Measurements from ENCODE around the gene UBR4.

UBR4 gene

DNA sequence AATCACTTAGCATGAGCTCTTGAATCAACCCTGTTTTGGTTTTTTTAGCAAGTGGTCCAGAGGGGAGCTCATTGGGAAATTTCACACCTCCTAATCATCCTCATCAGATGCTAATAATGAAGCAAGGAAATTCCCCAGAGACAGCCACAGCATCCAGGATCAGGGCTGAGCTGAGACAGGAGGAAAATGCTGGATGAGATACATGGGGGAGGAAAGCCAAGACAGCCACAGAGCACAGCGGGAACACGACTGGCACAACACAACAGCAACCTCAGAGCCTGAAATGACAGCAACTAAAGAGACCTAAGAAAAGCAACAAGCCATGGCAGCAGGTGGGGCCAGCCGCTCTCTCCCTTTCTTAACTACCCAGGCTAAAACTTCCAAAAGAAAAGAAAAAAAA is 70.4 kb downstream of the UBR4 start:
- DNase-seq (ENCODE audit: low spot score), result peak; percentile 12

- DNase-seq (ENCODE audit: low spot score), result no peak
These were observed 71.0 kb downstream of the UBR4 start for GRCh38 chr1:19138958-19139581.

- DNase-seq (ENCODE audit: low spot score), result no peak
These were observed 71.7 kb downstream of the UBR4 start for GRCh38 chr1:19138331-19138730.

DNA sequence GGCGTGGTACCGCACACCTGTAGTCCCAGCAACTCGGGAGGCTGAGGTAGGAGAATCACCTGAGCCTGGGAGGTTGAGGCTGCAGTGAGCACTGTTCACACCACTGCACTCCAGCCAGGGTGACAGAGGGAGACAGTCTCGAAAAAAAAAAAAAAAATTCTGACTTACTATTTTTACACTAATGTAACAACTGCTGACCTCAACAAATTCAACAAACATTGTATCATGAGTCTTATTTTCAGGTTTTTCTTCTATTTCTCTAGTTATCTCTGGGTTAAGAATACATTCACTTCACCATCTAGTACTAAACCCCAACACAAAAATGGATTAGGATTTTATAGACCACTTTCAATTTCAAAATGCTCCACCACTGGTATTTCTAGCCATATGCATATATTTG is 72.9 kb downstream of the UBR4 start:
- DNase-seq (ENCODE audit: low spot score), result no peak

DNA sequence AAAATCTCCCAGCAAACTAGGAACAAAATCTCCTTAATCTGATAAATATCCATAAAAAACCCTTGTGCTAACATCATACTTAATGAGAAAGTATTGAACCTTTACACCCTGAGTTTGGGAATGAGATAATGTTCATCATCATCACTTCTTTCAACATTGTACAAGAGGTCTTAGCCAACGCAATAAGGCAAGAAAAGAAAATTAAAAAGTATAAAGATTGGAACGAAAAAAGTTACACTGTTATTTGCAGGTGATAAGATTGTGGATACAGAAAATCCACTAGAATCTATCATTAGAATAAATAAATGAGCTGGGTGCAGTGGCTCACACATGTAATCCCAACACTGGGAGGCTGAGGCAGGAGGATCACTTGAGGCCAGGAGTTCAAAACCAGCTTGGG is 76.7 kb downstream of the UBR4 start:
- DNase-seq (ENCODE audit: low spot score), result no peak

DNA sequence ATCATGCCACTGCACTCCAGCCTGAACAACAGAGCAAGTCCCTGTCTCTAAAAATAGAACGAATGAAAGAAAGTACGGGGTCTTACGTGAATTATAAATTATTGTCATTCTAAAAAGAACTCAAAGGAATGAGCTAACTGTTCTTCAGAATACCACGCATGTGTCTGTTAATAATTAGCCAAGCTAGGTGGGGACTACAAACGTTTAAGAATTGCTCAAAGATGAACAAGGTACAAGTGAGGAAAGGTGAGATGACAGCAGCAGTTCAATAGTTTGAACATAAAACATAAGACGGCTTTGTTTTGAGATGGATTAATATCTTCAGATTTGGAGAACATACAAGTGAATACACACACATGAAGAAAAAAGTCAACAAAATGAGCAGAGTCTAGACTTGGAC is 79.6 kb downstream of the UBR4 start:
- DNase-seq (ENCODE audit: low spot score), result no peak

DNA sequence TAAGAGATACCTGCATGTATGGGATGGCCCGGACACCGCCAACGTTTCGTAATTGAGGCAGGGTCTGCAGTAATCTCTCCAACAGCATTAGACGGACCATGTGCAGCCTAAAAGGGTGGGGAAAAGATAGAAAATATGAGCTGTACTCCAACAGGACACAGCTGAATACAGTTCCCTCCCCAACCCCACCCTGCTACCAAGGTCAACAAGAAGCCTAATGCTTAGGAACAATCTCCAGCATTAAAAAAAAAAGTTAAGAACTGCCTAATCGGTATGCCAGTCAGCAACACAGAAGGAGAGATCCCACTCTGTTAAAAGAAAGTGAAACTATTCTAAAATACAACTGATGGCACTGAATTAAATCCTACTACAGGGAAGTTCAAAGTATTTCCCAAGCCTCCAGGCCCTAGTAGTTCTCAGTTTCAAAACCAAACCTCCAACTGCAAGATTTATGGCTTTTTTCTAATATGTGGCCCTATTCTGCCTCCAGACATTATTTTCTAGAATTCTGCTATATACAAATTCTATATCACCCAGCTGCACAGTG is 81.0 kb downstream of the UBR4 start:
- no peak for DNase-seq (ENCODE audit: low spot score)

DNA sequence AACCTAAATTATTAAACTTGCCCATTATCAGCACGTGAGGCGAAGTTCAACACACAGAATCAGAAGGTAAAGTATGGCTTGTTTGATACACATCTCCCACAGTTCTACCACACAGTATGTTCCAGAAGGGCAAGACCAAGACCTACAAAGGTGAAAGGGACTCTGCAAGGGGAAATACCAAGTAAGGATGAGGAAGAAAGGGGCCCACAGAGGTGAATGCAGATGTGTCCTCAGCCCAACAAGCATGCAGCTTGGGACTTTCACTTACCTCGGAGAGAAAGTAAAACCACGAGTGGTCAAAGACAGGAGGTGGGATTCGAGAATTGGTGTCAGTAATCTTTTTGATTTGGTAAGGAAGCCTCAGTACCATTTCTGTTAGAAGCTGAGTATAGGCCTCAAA is 85.8 kb downstream of the UBR4 start:
- DNase-seq (ENCODE audit: low spot score), result no peak

GRCh38 chr1:19123837-19124236 is 86.2 kb downstream of the UBR4 start:
- peak; percentile 53 for DNase-seq (ENCODE audit: low spot score)

- no peak for DNase-seq (ENCODE audit: low spot score)
These were observed 87.4 kb downstream of the UBR4 start for GRCh38 chr1:19122668-19123067.

DNA sequence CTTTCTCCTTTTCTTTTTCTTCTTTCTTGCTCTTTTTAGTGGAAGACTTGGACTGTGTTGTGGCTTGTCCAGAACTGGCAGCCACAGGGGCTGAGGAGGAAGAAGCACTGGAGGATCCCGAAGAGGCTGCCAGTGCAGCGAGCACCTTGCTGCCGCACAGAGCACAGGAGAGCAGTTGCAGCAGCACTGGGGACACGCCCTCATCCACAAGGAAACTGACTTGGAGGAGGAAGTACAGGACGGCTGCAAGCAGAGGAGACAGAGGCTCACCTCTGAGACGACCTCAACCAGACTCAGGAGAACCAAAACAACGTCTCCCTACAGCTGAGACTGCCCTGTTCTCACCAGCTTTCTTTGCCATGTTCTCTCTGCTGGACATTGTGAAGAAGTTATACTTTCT is 88.9 kb downstream of the UBR4 start:
- no peak for DNase-seq (ENCODE audit: low spot score)

- no peak for DNase-seq (ENCODE audit: low spot score)
These were observed 90.0 kb downstream of the UBR4 start for GRCh38 chr1:19120070-19120469.

- DNase-seq (ENCODE audit: low spot score), result no peak
These were observed 94.8 kb downstream of the UBR4 start for GRCh38 chr1:19115082-19115808.

- no peak for DNase-seq (ENCODE audit: low spot score)
These were observed 96.4 kb downstream of the UBR4 start for GRCh38 chr1:19113697-19114092.

DNA sequence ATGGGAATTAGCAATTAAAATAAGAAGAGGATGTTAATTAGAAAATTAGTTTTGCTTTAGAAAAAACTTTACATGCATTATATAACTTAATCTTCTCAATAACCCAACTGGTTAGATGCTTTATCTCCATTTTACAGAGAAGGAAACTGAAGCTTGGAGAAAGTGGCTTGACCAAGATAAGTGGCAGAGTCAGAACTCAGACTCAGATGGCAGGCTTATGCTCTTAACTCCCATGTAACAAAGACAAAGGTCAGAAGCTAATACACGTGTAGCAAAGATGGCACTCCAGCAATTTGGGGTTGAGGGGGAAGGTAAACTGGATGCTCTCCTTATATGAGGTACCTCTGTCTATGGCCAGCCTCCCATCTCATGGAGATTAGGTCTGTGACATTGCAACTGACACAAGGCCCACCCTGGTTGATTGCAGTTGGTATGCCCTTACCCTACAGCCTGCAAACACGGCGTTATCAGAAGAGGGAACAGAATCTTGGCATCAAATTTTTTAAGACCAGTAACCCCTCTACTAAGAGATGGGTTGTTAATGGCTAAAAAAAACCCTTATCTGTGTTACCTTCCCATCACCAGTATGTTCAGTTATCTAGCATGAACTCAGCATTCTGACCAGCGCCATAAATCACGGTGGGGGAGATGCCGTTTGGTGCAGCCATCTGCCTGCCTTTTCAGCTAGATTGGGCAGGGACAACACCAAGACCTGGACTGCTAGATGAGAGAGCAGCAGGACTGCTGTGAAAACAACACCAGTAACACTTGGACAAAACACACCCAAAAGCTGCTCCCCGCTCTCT is 97.0 kb downstream of the UBR4 start:
- DNase-seq (ENCODE audit: low spot score), result no peak

GRCh38 chr1:19110257-19110927 is 99.7 kb downstream of the UBR4 start:
- no peak for DNase-seq (ENCODE audit: low spot score)

GRCh38 chr1:19109545-19109944 is 100.5 kb downstream of the UBR4 start:
- DNase-seq (ENCODE audit: low spot score), result no peak

- no peak for DNase-seq (ENCODE audit: low spot score)
These were observed 108.8 kb downstream of the UBR4 start for GRCh38 chr1:19101244-19101643.

- no peak for DNase-seq (ENCODE audit: low spot score)
These were observed 110.0 kb downstream of the UBR4 start for GRCh38 chr1:19100028-19100427.

- no peak for DNase-seq (ENCODE audit: low spot score)
These were observed 113.1 kb downstream of the UBR4 start for GRCh38 chr1:19096990-19097389.

GRCh38 chr1:19096036-19096833 is 113.8 kb downstream of the UBR4 start:
- peak; percentile 34 for DNase-seq (ENCODE audit: low spot score)

Data from globus pallidus (tissue), 1 donor.